GM12878 (cell line): ENCODE data around the gene ZFP1. TPM values are rescaled to one million over a fixed set of nuclear protein-coding genes. Genes with fewer than 3 reads are reported as not detected.
A peak's percentile ranks its signal among the peaks of the same experiment; 100 is the strongest.

ENCODE experiments used
- CBFB ChIP-seq: IDR thresholded peaks from 2 replicates; pipeline ENCODE4 v1.6.1; 2016; ENCODE audit warnings: antibody characterized with exemption, low read depth
- PAX5 ChIP-seq: IDR thresholded peaks from 2 replicates; pipeline ENCODE4 v1.6.1; 2011; ENCODE audit warnings: low read depth, low read length, borderline replicate concordance
- POLR2AphosphoS2 ChIP-seq: IDR thresholded peaks from 2 replicates; pipeline ENCODE4 v1.6.1; 2011; ENCODE audit warnings: low read depth, mild to moderate bottlenecking, low read length, improper control_type of control experiment, moderate library complexity
- SPI1 ChIP-seq: IDR thresholded peaks from 2 replicates; pipeline ENCODE4 v1.6.1; 2011; ENCODE audit warnings: low read depth, mild to moderate bottlenecking, low read length, moderate library complexity, borderline replicate concordance; ENCODE audit not compliant: insufficient read depth
- SREBF1 ChIP-seq: IDR thresholded peaks from 2 replicates; pipeline ENCODE4 v1.6.1; 2012; ENCODE audit warnings: mild to moderate bottlenecking, low read length
- ZNF217 ChIP-seq: fragments of 450-650 bp; IDR thresholded peaks from 2 replicates; pipeline ENCODE4 v1.6.1; 2017; ENCODE audit warnings: antibody characterized with exemption, mild to moderate bottlenecking
- polyA plus RNA-seq, 11 experiments: library from polyadenylated mRNA; depleted of rRNA in 4 of 11; unstranded in 6 of 11; stranded (reverse) in 5 of 11; fragments of >200 nt; fragmentation: Nextera tagmentation in 4 of 11; fragmentation: Illumina TruSeq in 1 of 11; extraction: Ambion mirVana in 4 of 11; extraction: Trizol in 1 of 11; gene quantifications; 1 replicate in 1 of 11; 2 replicates in 10 of 11; pipeline versions ENCODE4 v1.2.1 to v1.2.3, GENCODE V29; 2011 to 2016; ENCODE audit warnings: inconsistent platforms in 2 of 11, missing spikeins in 2 of 11, low read depth in 1 of 11
- total RNA-seq, 4 experiments: library from RNA; depleted of rRNA in 3 of 4; stranded (reverse); fragments of >200 nt in 3 of 4; fragmentation: Illumina TruSeq in 1 of 4; extraction: Trizol in 1 of 4; gene quantifications; 2 replicates each; pipeline versions ENCODE4 v1.2.1 to v1.2.3, GENCODE V29; 2013 to 2021
- TF ChIP-seq, protein P1 (sequence below): IDR thresholded peaks from 2 replicates; pipeline ENCODE4 v1.6.1; 2012; ENCODE audit warnings: improper control_type of control experiment, low read depth, low read length; ENCODE audit not compliant: insufficient replicate concordance
- TF ChIP-seq, protein P2 (sequence below): fragments of 450-650 bp; IDR thresholded peaks from 2 replicates; pipeline ENCODE4 v1.6.1; 2016; ENCODE audit warnings: mild to moderate bottlenecking
- TF ChIP-seq, protein P3 (sequence below): fragments of 450-650 bp; formaldehyde crosslinking; IDR thresholded peaks from 2 replicates; pipeline ENCODE4 v1.5.0; 2022; ENCODE audit warnings: mild to moderate bottlenecking, missing genetic modification characterization
- TF ChIP-seq, protein P4 (sequence below): IDR thresholded peaks from 2 replicates; pipeline ENCODE4 v1.6.1; 2012; ENCODE audit warnings: low read depth, low read length, improper control_type of control experiment
- TF ChIP-seq, protein P5 (sequence below), 3 experiments: IDR thresholded peaks in 2 of 3; conservative IDR thresholded peaks in 1 of 3; 2 replicates each; pipeline ENCODE4 v1.5.1; 2011; ENCODE audit warnings: low read depth in 3 of 3, low read length in 3 of 3, mild to moderate bottlenecking in 3 of 3, control low read depth in 2 of 3, moderate library complexity in 2 of 3, inconsistent platforms in 1 of 3, mixed read lengths in 1 of 3; ENCODE audit not compliant: control insufficient read depth in 2 of 3, insufficient read depth in 1 of 3; ENCODE audit errors: extremely low read depth in 1 of 3
- TF ChIP-seq, protein P6 (sequence below): IDR thresholded peaks from 2 replicates; pipeline ENCODE4 v1.6.1; 2012; ENCODE audit warnings: low read depth, low read length, improper control_type of control experiment

ZFP1 gene
- total and polyA plus RNA-seq, 10 of the 15 experiments (the other 5 are each of a cell fraction or from before 2014, with no cell fraction given) = 3.5 to 17.6 (median 14.7) TPM

DNA sequence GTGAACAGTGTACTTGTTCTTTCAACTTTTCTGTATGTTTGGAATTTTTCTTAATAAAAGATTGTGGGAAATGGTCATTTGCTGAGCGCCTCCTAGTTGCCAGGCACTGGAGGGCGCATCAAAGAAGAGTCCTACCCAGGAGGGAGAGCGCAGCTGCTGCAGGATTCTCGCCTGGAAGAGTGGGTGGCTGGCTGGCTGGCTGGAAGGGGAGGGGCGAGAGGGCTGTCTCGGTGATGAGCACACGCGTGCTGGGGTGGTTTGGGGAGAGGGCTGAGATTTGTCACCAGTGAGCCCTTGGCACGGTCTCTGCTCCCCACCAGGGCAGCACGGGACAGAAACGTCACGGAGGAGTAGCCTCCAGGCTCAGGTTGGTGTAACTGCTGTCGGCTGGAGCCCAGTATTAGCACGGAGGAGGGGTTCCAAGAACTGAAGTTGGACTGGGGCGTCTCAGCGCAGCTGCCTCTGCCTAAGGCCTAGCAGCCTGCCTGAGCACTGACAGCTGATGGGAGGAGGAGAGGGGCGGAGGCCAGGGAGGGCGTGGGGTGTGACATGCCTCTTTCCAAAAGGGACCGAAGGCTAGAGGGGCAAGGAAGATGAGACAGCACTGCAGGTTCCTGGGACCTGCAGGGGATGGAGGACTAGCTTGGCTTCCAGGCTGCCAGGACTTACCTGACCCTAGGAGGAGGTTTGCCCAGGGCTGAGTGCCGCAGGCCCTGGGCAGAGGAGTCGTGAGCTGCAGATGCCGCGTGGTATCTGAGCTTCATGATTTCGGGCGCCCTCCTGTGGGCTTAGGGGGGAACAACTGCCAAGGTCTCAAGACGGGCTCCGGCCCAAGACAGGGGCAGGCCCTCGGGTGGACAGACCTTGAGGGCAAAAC lies 37.4 kb upstream of the ZFP1 start (continued):
- TF ChIP-seq, protein P1, sequence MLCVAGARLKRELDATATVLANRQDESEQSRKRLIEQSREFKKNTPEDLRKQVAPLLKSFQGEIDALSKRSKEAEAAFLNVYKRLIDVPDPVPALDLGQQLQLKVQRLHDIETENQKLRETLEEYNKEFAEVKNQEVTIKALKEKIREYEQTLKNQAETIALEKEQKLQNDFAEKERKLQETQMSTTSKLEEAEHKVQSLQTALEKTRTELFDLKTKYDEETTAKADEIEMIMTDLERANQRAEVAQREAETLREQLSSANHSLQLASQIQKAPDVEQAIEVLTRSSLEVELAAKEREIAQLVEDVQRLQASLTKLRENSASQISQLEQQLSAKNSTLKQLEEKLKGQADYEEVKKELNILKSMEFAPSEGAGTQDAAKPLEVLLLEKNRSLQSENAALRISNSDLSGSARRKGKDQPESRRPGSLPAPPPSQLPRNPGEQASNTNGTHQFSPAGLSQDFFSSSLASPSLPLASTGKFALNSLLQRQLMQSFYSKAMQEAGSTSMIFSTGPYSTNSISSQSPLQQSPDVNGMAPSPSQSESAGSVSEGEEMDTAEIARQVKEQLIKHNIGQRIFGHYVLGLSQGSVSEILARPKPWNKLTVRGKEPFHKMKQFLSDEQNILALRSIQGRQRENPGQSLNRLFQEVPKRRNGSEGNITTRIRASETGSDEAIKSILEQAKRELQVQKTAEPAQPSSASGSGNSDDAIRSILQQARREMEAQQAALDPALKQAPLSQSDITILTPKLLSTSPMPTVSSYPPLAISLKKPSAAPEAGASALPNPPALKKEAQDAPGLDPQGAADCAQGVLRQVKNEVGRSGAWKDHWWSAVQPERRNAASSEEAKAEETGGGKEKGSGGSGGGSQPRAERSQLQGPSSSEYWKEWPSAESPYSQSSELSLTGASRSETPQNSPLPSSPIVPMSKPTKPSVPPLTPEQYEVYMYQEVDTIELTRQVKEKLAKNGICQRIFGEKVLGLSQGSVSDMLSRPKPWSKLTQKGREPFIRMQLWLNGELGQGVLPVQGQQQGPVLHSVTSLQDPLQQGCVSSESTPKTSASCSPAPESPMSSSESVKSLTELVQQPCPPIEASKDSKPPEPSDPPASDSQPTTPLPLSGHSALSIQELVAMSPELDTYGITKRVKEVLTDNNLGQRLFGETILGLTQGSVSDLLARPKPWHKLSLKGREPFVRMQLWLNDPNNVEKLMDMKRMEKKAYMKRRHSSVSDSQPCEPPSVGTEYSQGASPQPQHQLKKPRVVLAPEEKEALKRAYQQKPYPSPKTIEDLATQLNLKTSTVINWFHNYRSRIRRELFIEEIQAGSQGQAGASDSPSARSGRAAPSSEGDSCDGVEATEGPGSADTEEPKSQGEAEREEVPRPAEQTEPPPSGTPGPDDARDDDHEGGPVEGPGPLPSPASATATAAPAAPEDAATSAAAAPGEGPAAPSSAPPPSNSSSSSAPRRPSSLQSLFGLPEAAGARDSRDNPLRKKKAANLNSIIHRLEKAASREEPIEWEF = no peak
- TF ChIP-seq, protein P2, sequence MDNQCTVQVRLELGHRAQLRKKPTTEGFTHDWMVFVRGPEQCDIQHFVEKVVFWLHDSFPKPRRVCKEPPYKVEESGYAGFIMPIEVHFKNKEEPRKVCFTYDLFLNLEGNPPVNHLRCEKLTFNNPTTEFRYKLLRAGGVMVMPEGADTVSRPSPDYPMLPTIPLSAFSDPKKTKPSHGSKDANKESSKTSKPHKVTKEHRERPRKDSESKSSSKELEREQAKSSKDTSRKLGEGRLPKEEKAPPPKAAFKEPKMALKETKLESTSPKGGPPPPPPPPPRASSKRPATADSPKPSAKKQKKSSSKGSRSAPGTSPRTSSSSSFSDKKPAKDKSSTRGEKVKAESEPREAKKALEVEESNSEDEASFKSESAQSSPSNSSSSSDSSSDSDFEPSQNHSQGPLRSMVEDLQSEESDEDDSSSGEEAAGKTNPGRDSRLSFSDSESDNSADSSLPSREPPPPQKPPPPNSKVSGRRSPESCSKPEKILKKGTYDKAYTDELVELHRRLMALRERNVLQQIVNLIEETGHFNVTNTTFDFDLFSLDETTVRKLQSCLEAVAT = peak; percentile 43; the same call in 1 of the 2 replicates
- no peak for TF ChIP-seq POLR2AphosphoS2
- TF ChIP-seq PAX5 = no peak; the same call in 1 of the 2 replicates
- TF ChIP-seq, protein P3, sequence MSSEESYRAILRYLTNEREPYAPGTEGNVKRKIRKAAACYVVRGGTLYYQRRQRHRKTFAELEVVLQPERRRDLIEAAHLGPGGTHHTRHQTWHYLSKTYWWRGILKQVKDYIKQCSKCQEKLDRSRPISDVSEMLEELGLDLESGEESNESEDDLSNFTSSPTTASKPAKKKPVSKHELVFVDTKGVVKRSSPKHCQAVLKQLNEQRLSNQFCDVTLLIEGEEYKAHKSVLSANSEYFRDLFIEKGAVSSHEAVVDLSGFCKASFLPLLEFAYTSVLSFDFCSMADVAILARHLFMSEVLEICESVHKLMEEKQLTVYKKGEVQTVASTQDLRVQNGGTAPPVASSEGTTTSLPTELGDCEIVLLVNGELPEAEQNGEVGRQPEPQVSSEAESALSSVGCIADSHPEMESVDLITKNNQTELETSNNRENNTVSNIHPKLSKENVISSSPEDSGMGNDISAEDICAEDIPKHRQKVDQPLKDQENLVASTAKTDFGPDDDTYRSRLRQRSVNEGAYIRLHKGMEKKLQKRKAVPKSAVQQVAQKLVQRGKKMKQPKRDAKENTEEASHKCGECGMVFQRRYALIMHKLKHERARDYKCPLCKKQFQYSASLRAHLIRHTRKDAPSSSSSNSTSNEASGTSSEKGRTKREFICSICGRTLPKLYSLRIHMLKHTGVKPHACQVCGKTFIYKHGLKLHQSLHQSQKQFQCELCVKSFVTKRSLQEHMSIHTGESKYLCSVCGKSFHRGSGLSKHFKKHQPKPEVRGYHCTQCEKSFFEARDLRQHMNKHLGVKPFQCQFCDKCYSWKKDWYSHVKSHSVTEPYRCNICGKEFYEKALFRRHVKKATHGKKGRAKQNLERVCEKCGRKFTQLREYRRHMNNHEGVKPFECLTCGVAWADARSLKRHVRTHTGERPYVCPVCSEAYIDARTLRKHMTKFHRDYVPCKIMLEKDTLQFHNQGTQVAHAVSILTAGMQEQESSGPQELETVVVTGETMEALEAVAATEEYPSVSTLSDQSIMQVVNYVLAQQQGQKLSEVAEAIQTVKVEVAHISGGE (CRISPR knock-in tag) = no peak
- TF ChIP-seq, protein P4, sequence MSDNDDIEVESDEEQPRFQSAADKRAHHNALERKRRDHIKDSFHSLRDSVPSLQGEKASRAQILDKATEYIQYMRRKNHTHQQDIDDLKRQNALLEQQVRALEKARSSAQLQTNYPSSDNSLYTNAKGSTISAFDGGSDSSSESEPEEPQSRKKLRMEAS = no peak
- TF ChIP-seq ZNF217 = no peak
- TF ChIP-seq SPI1 = no peak
- no peak for TF ChIP-seq SREBF1
- TF ChIP-seq, protein P5, sequence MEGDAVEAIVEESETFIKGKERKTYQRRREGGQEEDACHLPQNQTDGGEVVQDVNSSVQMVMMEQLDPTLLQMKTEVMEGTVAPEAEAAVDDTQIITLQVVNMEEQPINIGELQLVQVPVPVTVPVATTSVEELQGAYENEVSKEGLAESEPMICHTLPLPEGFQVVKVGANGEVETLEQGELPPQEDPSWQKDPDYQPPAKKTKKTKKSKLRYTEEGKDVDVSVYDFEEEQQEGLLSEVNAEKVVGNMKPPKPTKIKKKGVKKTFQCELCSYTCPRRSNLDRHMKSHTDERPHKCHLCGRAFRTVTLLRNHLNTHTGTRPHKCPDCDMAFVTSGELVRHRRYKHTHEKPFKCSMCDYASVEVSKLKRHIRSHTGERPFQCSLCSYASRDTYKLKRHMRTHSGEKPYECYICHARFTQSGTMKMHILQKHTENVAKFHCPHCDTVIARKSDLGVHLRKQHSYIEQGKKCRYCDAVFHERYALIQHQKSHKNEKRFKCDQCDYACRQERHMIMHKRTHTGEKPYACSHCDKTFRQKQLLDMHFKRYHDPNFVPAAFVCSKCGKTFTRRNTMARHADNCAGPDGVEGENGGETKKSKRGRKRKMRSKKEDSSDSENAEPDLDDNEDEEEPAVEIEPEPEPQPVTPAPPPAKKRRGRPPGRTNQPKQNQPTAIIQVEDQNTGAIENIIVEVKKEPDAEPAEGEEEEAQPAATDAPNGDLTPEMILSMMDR (IDR thresholded peaks at IDR 0.05 in 2 of 3, conservative IDR thresholded peaks at IDR 0.05 in 1 of 3; ENCODE audit: control insufficient read depth in 2 of 3, extremely low read depth in 1 of 3, insufficient read depth in 1 of 3, low read depth in 3 of 3, low read length in 3 of 3) = peak; percentile 95 to 97 (median 96)
- TF ChIP-seq CBFB = peak; percentile 37; the same call in 1 of the 2 replicates
- TF ChIP-seq, protein P6, sequence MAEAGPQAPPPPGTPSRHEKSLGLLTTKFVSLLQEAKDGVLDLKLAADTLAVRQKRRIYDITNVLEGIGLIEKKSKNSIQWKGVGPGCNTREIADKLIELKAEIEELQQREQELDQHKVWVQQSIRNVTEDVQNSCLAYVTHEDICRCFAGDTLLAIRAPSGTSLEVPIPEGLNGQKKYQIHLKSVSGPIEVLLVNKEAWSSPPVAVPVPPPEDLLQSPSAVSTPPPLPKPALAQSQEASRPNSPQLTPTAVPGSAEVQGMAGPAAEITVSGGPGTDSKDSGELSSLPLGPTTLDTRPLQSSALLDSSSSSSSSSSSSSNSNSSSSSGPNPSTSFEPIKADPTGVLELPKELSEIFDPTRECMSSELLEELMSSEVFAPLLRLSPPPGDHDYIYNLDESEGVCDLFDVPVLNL = no peak
